GM03348 (cell line): ENCODE results near the gene CTPS2.
"Not testable (repeated sequence)": the region's sequence is repeated elsewhere in the genome, so short reads cannot be mapped to it uniquely, and the experiment has no call there.

ENCODE experiments used
- DNase-seq: peaks from one replicate; pipeline ENCODE4 v3.0.0; 2012; ENCODE audit warnings: low spot score

The CTPS2 gene, protein sequence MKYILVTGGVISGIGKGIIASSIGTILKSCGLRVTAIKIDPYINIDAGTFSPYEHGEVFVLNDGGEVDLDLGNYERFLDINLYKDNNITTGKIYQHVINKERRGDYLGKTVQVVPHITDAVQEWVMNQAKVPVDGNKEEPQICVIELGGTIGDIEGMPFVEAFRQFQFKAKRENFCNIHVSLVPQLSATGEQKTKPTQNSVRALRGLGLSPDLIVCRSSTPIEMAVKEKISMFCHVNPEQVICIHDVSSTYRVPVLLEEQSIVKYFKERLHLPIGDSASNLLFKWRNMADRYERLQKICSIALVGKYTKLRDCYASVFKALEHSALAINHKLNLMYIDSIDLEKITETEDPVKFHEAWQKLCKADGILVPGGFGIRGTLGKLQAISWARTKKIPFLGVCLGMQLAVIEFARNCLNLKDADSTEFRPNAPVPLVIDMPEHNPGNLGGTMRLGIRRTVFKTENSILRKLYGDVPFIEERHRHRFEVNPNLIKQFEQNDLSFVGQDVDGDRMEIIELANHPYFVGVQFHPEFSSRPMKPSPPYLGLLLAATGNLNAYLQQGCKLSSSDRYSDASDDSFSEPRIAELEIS

DNA sequence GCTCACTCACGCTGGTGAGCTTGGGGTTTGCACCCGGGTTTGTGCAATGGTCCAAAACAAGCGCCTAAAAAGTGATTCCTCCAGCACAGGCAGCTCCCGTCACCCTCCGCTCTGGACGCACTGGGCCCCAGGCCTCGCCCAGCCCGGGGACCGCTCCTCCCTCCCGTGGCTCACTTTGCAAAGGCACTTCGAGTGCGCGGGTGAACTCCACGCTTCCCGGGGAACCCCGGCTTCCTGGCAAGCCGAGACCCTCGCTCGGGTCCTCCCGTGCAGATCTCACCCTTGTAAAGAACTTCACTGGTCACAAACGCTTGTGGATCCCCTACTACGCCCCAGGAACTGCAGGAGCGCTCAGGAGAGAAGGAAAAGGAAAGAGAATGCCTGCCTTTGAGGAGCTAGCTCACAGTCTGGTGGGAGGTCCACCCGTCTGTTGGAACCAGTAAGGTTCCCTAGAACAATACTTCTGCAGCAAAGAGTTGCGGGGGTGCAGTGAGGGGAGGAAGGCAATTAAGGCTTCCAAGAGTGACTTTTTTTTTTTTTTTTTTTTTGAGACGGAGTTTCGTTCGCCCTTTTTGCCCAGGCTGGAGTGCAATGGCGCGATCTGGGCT lies at the start of gene CTPS2:
TSS of gene CTPS2 (minus strand) at position 122 of the 608 bp plus-strand sequence. CDS start 9,767 bp downstream, outside the sequence.
- peak; percentile 84 for DNase-seq

DNA sequence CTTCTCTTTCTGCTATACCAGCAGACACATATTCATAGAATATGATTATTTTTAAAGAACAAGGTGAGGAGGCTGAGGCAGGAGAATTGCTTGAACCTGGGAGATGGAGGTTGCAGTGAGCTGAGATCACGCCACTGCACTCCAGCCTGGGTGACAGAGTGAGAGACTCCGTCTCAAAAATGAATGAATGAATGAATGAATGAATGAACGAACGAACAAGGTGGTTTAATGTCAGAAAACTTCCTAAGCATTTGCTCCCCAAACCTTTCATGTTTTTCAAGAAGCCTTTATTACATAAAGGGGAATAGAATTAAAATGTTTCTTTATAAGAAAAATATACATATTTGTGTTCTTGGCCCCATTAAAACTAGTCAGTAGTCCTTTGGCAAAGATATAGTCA lies 49.0 kb upstream of the CTPS2 start:
- DNase-seq, result not testable (repeated sequence)

DNA sequence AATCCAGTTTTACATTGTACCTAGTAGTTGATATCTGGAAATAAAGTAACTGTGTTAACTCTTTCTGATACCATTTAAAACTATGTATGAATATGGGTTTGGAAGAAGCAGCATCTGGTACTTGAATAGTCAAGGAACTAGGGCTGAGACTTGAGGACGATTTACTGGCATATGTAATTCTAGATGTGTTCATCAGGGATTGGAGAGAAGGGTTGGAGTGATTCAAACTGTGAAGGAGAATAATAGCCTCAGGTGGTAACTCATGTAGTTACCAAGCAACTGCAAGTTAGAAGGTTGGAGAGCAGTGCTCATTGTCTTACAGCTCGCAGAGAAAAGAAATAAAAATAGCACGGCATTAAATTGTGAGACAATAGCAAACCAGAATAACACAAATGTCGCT lies 44.3 kb upstream of the CTPS2 start:
- DNase-seq, result no peak

DNA sequence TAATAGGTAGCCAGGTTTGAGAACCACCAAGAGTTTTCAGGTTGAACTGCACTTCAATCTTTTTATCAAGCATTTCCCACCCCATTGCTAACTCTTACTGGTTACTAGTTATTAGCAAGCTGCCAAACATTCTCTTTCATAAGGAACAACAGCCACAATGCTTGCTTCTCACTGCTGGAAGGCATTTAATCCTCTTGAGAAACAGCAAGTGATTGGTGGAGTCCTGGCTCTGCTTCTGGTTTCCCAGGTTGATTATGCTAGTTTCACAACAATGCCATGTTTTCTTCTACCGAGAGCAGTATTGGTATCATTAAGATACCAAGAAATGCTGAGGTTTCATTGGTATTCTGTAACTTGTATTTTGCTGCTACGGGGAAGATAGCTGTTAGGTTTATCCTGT lies 41.5 kb upstream of the CTPS2 start:
- no peak for DNase-seq

DNA sequence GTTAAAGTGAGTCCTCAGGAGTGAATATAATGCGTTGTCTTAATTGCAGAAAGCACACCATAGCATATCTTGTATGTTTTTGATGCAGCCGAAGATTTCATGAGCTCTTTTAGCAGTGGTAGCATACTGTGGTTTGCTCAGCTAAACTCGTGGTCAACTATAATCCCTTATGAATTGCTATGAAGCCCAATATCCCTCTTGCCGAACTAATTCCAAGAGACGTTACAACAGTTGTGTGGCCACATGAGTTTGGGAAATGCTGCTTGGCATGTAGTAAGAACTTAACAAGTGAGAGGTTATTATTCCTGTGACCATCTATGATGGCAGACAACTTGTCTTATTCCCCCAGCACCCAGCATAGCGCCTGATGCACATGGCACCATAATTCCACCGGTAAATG lies 37.7 kb upstream of the CTPS2 start:
- DNase-seq, result no peak

DNA sequence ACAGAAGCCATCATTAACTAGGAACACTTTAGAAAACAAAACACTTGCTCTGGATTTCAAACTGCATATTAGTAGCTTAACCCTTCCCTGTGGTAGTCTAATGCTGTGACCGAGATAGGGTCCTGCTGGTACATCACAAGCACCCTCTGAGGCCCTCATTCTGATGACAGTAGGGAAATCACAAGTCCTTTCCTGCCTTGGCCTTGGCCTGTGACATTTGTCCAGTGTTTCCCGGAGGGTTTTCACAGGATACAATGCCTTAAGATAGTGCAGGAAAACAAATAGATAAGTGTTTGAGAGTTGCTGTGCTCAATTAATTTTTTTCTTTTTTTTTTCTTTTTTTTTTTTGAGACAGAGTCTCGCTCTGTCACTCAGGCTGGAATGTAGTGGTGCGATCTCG lies 36.0 kb upstream of the CTPS2 start:
- DNase-seq, result no peak

DNA sequence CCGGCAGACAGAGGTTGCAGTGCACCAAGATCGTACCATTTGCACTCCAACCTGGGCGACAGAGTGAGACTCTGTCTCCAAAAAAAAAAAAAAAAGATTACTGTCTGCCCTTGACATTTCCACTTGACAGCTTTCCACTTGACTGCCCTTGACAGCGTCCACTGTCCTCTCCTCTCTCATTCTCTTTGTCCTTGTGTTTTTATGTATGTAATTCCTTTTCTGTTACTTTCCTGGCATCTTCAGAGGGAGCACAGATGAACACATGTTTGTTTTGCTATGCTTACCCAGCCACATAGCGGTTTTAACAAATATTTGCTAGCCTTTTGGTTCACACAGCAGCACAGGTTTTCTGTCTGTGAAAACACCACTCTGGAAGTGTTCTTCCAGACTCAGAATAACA lies 33.2 kb upstream of the CTPS2 start:
- DNase-seq, result no peak

DNA sequence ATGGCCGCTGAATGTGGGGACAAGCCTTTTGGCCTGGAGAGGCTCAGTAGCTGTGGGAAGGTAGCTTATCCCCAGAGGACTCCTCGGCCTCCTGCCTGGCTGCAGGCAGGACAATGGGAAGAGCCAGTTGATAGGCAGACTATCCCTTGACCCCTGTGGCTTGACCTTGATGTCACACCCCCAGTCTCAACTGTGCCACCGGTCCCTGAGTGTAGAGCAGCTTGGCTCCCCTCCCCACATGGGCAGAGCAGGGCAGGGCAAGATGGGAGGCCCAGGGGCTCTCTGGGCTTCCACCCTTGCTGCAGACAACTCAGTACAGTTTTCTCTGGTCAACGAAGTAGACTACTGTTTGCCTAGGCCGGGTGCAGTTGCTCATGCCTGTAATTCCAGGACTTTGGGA lies 32.6 kb upstream of the CTPS2 start:
- DNase-seq, result no peak

DNA sequence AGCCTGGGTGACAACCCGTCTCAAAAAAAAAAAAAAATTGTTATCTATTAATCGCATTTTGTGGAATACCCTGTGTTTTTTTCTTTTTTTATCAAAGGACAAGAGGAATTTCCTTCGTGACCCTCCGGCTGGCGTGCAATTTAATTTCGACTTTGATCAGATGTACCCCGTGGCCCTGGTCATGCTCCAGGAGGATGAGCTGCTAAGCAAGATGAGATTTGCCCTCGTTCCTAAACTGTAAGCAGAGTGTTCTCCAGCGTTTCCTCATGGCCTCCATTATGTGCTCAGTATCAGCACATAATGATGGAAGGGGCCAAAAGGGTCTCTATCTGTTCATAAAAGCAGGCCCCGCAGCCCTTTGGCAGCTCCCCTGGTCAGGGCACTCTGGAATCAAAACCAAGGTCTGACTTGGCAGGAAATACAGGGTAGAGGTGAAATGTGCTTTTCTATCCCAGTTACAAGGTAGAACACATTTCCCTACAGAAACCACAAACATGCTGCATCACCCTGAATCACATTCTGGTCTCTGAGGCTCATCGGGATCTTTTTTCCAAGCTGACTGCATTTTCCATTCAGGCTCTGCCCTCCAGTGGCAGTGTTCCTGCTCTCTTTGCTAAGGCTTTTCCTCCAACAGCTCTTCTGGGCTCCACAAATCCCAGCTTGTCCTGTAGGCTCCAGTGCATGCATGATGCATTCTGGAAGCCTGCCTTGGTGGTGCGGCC lies 31.3 kb upstream of the CTPS2 start:
- peak; percentile 53 for DNase-seq

DNA sequence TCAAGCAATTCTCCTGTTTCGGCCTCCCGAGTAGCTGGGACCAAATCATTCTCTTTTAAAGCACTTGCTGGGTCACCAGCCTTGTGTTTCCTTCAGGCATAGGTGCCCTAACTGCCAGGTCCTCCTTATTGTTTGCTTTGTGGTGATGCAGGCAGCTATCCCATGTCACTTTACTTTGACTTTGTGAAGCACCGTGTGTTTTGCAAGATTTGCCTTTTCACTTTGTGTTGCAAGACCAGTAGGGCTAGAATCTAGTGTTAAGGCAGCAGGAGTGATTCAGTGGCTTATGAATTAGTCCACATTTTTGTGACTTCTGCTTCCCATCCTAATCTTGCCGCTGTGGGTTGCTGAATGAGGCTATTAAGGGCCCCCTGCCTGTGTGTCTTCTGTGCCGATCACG lies 27.1 kb upstream of the CTPS2 start:
- no peak for DNase-seq

DNA sequence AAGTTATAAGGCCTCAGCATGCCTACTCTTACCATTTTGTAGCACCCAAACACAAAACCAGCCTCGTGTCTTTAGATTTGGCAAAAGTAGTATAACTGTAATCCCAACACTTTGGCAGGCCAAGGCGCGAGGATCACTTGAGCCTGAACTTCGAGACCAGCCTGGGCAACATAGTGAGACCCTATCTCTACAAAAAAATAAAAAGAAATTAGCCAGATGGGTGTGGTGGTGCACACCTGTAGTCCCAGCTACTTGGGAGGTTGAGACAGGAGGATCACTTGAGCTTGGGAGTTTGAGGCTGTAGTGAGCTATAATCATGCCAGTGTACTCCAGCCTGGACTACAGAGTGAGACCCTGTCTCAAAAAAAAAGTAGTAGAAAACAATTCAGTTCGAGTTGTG lies 24.6 kb upstream of the CTPS2 start:
- DNase-seq, result no peak

DNA sequence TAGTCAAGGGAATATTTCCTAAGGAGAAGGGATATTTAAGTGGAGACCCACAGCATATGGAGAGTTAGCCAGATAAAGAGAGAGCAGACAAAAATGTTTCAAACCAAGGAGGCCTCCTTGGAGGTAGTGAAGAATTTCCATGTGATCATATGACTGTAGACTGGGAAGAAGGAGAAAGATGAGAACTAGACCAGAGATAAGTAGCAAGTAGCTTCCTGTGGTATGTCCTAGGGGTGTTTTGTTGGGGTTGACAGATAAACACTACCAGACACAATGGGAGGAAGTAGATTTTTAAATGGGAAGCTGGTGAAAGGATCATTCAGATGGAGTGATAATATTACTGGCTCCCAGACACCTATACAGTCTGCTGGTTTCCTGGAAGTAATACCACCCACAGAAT lies 20.5 kb upstream of the CTPS2 start:
- no peak for DNase-seq

DNA sequence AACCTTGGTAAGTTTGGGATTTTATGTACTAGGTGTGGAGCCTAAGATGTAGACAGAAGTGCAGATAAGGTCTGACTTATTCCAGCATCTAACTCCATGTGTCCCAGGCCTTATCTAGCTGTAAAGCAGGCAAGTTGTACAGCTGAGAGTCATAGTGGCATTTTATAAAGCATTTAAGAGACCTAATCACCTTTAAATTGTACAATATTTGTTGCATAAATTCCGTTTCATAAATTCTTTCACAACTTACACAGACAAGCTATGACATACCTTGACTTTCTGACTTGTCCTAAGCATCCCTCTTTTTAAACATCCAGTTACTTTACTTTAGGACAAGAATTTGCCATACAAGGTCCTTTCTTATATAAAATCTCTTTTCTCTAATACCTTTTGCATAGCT lies 18.0 kb upstream of the CTPS2 start:
- DNase-seq, result no peak

DNA sequence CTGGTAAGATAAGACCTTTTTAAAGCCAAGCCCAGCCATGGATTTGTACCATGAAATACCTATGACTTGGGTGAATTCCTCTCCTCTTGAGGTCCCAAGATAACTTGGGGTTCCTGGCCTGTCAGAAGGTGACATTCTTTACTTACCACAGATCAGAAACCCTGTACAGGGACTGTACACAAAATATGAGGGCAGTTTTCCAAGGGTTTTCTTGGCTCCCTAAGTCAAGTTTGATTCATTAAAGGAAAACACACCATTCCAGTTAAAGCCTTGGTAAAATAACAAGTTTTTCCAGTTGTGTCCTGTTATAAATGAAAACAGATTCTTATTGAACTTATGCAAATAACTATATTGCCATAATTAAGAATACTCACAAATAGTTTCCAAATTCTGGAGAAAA lies 15.2 kb upstream of the CTPS2 start:
- no peak for DNase-seq

DNA sequence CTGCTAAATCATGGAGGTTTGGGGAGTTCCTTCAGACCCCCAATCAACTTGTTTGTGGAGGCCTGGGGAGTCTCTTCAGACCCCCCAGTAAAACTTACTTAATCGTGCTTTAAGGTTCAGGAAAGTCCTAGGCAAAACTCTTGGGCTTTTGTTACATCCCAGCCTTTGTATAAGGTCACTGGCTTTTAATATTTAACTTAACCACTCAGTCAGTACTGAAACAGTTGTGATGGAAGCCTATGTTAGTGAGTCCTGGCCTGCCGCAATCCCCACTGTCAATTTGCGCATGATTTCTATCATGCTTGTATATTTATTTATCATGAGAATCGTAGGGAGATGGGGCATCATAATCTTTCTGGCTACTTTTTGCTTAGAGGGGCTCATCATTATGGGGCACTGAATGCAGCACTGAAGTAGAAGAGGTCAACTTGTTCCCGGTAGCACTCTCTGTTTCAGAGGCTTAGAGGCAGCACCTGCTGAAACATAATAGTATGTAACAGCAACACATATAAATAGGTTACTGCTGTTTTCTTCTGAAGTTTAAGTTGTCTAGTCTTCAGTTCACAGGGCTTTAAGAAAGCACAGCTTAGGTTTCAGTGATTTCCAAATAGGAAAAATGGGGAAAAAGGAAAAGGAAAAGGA lies 14.0 kb upstream of the CTPS2 start:
- DNase-seq, result not testable (repeated sequence)

DNA sequence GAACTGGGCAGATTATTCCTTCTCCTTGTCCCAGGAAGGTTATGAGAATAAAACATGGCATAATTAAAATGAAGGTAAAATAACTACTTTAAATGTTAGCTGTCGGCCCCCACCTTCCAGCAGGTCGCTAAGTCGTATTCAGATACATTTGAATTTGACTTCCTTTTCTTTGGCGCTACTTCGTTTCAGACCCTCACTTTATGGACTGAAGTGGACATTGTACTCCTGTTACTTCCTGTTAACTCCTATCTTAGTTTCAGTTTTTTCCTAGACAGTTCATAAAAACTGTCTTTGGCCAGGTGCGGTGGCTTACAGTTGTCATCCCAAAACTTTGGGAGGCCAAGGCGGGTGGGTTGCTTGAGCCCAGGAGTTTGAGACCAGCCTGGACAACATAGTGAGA lies 12.6 kb upstream of the CTPS2 start:
- no peak for DNase-seq

DNA sequence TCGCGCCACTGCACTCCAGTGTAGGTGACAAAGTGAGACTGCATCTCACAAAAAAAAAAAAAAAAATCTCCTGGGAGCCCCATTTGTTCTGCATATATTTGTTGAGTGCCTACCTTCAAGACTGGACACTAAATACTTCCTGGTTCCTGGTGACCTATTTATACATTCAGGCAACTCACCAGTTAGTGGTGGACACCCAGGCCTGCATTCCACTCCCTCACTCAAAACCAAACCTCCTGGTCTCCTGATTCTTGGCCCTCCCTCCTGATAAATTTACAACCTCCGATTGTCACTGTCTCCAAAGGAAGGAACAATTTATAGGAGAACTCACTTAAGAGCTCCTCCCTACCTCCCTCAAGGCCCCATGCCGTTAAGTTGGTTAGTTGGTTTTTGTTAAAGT lies 10.0 kb upstream of the CTPS2 start:
- no peak for DNase-seq

DNA sequence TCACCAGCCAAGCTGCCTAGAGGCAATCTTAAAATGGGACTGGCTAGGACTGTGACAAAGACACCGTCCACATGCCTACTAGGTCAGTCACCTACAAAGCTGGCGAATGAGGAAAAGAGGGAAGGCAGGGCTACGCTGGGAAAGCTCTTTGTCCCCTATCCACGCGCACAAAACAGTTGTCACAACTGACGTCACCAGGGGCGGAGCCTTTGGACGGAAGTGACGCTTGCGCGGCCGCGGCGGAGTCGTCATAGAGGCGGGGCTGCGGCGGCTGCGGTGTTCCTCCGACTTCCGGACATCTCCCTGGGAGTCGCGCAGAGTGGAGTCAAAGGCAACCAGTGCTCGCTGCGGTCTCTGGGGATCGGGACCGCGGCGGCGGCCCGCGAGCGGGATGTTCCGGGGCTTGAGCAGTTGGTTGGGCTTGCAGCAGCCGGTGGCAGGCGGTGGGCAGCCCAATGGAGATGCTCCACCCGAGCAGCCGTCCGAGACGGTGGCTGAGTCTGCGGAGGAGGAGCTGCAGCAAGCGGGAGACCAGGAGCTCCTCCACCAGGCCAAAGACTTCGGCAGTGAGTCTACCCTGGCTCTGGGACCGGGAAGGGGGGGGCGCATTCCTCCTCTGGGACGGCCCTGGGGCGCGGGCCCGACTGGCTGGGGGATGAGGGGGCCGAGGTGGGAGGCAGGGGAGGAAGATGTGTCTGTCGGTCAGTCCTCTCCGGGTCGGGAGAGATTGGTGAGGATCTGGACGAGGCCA lies 7.0 kb upstream of the CTPS2 start, which contains the start of gene SYAP1:
TSS of gene SYAP1 (plus strand) at position 279 of the 751 bp plus-strand sequence. CDS start at position 392, 113 bp downstream.
- DNase-seq, result peak; percentile 85

DNA sequence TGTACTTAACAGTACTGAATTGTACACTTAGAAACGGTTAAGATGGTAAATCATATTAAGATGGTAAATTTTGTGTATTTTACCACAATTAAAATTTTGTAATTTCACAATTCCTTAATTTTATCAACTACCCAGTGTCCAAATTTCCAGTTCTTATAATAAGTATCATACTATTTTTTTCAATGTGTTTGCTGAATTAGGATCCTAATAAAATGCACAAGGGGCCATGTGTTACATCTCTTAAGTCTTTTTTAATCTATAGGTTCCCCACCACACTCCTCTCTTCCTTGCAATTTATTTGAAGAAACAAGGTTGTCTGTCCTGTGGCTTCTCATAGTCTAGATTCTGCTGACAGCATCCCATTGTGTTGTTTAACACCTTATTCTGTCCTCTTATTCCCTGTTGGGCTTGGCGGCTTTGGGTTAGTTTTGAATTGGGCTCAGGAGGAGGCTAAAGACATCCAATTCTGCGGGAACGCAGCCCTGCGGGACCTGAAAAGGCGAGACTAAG lies 6.4 kb upstream of the CTPS2 start:
- no peak for DNase-seq

DNA sequence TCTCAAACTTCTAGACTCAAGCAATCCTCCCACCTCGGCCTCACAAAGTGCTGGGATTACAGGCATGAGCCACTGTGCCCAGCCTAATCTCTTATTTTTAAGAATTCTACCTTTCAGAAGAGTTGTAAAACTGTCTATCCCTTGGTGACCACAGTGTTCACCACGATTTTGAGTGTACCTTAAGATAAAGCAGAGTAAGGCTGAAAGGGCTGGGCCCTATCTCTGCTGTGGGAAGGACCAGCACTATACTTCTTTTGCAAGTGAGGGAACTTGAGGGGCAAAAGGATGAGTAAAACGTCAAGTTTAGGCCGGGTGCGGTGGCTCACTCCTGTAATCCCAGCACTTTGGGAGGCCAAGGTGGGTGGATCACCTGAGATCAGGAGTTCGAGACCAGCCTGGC lies 4.0 kb upstream of the CTPS2 start:
- not testable (repeated sequence) for DNase-seq

DNA sequence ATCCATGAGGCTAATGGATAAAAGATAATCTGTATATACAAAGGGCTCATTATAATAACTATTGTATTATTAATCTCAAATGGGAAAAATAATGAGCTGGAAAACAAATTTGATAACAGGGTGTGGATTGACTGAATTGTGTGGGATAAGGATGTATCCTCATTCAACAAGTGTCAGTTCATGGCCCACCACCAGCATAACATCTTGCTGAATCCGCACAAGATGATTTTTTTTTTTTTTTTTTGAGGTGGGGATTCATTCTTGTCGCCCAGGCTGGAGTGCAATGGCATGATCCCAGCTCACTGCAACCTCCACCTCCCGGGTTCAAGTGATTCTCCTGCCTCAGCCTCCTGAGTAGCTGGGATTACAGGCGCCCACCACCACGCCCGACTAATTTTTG lies 3.2 kb upstream of the CTPS2 start:
- DNase-seq, result not testable (repeated sequence)
